ENCODE data around the gene FAM111A.
"Not testable (repeated sequence)": the region's sequence is repeated elsewhere in the genome, so short reads cannot be mapped to it uniquely, and the experiment has no call there.

Gene FAM111A

GRCh38 chr11:59142530-59143507 lies at the start of gene FAM111A:
FAM111A (plus strand) TSS chr11:59142856; CDS start chr11:59148873, 6,017 bp downstream.
- peak; percentile 73 for DNase-seq (ENCODE audit: low read depth)

GRCh38 chr11:59093576-59093975 lies 49.1 kb upstream of the FAM111A start:
- DNase-seq (ENCODE audit: low read depth), result not testable (repeated sequence)

DNA sequence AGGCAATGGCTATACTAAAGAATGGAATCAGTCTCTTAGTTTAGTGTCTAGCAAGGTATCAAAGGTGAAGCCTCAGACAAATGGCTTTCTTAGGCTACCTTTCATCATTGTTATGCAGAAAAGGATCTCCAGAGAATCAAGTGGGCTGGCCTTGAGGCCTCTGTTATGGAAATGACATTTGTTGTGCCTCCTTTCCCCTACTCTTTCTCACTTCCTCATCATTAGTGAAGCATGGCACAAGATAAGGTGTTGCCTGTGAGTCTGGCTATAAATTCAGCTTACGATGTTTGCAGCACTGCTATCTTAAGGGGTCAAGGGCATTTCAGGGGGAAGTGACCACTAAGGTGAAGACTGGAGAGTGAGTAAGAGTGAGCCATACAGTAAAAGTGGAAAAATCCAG lies 47.4 kb upstream of the FAM111A start:
- DNase-seq (ENCODE audit: low read depth), result not testable (repeated sequence)

DNA sequence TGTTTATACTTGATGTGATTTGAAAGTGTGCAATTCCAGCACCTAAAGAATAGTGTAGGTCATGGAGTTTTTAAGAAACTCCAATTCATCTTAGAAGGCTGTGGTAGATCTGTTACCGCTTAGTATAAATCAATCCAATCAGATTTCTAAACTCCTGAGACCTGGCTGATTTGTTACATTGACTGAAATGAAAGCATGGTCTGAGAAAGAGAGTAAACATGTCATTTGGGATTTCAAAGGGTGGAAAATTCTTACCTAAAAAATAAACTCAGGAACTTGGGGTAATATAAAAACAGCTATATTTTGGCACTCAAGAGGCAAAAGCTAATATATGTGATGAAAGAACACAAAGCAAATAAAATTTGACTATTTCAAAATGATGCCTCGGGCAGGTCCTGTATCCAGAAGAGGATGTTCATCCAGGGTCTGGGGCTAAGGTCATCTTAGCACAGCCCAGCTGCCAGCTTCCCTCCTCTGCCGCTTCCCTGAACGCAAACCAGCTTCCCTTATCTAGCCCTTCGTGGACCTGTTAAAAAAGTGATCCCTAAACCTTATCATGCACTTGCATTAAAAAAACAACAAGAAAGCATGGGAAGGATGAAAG lies 46.6 kb upstream of the FAM111A start:
- not testable (repeated sequence) for DNase-seq (ENCODE audit: low read depth)

DNA sequence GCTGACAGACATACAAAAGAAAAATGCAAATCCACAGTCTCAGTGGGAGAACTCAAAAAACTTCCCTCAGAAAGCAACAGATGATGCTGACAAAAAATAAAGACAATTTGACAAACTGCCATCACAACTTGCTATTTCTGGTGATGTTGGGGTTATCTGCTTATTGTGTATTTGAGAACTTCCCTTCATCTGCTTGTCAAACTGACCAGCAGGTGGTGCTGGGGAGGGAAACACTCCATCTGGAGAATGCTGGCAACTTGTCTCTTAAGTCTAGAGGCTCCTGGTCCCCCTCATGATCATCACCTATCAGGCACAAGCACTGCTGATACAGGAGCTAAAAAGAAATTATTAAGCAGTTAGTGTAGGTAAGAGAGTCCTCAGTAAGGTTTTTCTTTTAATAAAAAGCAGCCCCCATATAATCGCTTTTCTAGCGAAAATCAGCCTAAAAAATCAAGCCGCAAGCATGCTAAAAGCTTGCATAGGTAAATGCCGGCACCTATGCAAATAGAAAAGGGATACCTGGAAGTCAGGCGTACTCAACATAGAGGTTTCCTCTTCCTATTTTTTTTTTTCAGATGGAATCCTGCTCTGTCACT lies 45.4 kb upstream of the FAM111A start:
- DNase-seq (ENCODE audit: low read depth), result no peak

- DNase-seq (ENCODE audit: low read depth), result not testable (repeated sequence)
Observed at GRCh38 chr11:59097938-59098337, 44.7 kb upstream of the FAM111A start.

- DNase-seq (ENCODE audit: low read depth), result no peak
Observed at GRCh38 chr11:59102259-59102765, 40.3 kb upstream of the FAM111A start.

DNA sequence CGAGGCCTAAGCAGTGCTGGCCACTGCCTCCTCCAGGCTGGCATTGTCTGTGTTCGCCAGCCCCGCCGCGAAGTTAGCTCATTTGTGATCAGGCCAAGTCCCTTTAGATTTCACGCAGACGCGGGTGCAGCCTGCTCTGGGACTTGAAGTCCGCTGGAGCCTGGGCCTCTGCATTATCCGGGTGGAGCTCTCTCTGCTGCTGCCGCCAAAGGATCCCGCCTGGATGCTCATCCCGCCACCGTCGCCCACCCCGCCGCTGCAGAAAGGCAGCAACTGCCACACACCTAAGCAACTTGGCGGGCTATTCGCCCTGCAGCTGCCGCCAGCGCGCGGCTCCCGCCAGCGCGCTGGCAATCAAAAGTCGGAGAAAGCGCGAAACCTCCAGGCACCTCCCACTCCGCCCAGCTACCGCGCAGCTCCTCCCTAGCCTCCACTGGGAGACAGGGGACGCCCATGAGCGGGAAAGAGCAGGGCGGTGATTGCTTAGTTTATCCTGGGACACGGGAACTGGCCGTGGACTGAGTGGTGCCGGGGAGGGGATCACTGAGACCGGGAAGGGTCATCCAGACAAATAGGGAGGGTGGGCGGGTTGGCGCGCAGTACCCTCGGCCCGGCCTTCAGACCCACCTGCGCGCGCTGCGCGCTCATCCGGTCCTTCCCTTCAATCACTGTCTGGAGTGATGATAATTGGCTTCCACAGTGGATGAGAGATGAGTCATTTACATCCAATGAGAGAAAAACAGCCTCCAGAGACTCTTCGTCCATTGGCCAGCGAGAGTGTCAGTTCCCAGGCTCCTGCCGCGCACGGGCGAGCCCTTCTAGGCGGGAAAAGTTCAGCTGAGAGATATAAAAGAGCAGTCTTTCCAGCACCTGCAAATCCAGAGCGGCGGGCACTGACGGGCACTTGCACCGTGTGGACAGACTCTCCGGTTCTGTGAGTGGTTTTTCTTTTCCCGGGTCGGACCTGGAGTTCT lies 36.0 kb upstream of the FAM111A start, which contains the start of gene FAM111B:
FAM111B (plus strand) TSS at position 875 of the 974 bp plus-strand sequence. CDS start 2,389 bp downstream, outside the sequence.
- DNase-seq (ENCODE audit: low read depth), result peak; percentile 83

DNA sequence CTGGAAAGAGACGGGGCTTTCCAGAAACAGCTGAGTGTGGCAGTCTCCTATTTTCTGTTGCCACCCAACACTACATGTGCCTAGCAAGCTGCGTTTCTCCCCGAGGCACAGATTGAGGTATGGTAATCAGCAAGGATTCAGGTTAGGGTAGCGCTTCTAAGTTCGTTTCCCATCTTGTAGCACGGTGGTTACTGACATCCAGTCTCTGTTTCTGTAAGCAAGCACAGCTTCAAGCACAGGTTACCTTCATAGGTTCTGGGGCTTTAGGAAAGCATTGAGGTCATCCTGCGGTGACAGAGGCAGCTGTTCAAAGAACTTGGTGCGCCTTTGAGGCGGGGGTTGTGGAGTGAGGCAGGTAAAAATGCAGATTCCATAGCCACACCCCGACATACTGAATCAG lies 34.9 kb upstream of the FAM111A start:
- DNase-seq (ENCODE audit: low read depth), result not testable (repeated sequence)

DNA sequence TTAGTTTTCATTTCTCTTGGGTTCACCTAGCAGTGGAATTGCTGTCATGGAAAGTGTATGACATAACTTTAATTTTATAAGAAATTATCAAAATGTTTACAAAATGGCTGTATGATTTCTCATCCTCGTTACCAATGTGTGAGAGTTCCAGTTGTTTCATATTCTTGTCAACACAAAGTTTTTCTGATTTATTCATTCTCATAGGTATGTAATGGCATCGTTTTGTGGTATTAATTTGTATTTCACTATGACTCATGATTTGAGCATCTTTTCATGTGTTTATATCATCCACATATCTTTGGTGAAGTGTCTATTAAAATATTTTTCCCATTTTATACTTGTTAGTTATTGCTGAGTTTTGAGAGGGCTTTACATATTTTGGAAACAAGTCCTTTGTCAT lies 30.2 kb upstream of the FAM111A start:
- DNase-seq (ENCODE audit: low read depth), result no peak

- DNase-seq (ENCODE audit: low read depth), result no peak
Observed at GRCh38 chr11:59114344-59114743, 28.3 kb upstream of the FAM111A start.

DNA sequence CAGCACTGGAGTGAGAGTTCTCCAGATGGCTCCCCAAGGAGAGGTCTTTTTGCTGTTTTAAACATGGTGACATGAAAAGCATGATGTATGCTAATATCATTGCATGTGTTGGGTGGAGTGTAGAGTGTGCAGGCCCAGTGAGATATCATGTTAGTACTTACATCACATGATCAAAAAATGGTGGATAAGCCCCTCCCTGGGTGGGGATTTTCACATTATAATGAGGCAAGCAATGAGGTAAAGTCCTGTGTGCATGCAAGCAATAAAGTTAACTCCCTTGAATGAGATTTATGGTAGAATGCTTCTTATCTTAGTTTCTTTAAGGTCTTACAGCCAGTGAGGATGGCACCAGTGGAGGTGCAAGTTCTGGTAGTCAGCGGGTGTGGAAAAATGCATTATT lies 27.1 kb upstream of the FAM111A start:
- DNase-seq (ENCODE audit: low read depth), result no peak

DNA sequence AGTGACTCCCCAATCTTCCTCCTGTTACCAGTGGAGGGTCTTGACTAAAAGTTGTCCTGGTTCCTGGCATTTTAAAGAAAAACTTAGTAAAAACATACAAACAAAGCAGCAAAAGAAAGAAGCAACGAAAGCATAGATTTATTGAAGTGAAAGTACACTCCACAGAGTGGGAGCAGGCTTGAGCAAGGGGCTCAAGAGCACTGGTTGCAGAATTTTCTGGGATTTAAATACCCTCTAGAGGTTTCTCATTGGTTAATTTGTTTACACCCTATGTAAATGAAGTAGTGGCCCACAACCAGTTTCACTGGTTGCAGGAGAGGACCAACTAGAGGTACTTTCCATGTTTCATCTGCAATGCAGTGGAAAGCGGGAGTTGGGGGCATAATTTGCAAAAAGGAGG lies 24.9 kb upstream of the FAM111A start:
- no peak for DNase-seq (ENCODE audit: low read depth)

DNA sequence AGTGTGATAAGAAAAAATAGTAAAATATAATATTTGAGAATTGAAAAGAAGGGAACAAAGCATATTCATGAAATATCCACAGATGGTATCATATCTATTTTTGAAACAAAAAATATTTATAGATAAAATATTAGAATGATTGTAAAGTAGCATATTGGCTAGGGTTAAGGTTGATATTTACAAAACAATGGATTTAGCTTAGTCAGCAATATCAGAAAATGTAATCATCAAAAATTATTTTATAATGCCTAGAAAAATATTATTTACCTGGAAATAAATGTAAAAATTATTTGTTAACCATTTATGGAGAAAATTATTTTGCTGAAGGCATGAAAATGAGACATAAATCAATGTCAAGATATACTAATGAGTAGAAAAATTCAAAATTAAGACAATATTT lies 22.8 kb upstream of the FAM111A start:
- DNase-seq (ENCODE audit: low read depth), result no peak

DNA sequence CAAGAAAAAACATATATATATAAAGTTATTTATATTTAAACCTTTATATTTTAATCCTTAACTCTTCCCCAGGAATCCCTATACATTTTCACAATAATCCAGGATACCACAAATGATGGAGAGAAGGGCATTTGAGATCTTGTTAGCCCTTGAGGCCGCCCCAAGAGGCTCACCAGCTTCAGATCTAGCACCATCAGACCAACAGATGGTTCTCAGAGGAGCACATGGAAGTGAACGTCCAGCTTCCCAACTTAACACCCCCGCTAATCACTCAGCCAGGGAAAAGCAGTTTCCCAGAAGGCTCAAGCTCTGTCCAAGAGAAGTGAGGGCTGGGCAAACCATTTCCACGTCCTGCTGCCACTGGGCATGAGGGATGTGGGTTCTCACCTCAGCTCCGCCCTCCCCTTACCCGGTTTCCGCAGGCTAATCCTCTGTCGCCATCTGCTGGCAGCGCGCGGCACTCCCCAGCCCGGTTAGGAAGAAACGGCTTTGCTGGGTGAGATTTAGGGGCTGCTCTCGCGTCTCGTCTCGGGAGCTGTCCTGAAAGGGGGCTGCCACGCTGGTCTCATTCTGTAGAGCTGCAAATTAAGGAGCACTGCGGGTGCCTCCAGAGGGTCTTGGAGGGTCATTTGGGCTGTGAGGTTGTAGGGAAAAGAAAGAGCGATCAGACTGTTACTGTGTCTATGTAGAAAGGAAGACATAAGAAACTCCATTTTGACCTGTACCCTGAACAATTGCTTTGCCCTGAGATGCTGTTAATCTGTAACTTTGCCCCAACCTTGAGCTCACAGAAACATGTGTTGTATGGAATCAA lies 6.8 kb upstream of the FAM111A start:
- DNase-seq (ENCODE audit: low read depth), result no peak

GRCh38 chr11:59136551-59136950 lies 6.1 kb upstream of the FAM111A start:
- not testable (repeated sequence) for DNase-seq (ENCODE audit: low read depth)

DNA sequence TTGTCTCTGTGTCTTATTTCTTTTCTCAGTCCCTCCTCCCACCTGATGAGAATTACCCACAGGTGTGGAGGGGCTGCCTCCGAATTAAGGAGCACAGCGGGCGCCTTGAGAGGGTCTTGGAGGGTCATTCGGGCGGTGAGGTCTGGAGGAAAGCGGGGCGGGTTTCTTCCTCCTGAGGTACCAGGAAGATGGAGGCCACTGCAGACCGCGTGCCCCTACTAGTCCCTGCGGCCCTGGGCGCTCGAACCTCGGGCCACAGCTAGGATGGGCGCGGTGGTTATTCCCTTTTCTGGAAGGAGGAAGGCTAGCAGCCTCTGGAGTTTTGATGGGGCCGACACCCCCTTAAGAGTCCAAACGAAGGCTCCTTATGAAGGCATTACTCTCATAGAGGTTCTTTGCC lies 5.5 kb upstream of the FAM111A start:
- DNase-seq (ENCODE audit: low read depth), result no peak

- no peak for DNase-seq (ENCODE audit: low read depth)
Observed at GRCh38 chr11:59138643-59139042, 4.0 kb upstream of the FAM111A start.

- DNase-seq (ENCODE audit: low read depth), result no peak
Observed at GRCh38 chr11:59141191-59141590, 1.5 kb upstream of the FAM111A start.

All from HS-27A (cell line).